GM11168 (cell line): ENCODE data around the gene AK9.

ENCODE experiments used
- in situ Hi-C: fragments of 300-500 bp; cut with MboI; formaldehyde crosslinking; loops from one replicate; pipeline ENCODE4 v1.12.0; 2022; ENCODE audit warnings: low sequenced_read_pairs; ENCODE audit not compliant: unreplicated experiment

The AK9 gene

GRCh38 chr6:109521080-109521479 is 169.9 kb downstream of the AK9 start:
- in situ Hi-C loops: loop anchor here (10.0 kb wide), 1 partner anchor 524 kb away; no protein-coding TSS in a partner anchor

DNA sequence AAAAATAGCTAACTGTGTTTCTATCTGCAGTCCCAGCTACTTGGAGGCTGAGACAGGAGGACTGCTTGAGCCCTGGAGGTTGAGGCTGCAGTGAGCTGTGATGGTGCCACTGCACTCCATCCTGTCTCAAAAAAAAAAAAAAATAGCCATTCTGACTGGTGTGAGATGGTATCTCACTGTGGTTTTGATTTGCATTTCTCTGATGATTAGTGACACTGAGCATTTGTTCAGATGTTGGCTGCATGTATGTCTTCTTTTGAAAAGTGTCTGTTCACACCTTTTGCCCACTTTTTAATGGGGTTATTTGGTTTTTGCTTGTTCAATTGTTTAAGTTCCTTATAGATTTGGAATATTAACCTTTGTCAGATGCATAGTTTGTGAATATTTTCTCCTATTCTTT is 171.4 kb downstream of the AK9 start:
- in situ Hi-C loops: loop anchor here (10.0 kb wide), 1 partner anchor 525 kb away; no protein-coding TSS in a partner anchor

DNA sequence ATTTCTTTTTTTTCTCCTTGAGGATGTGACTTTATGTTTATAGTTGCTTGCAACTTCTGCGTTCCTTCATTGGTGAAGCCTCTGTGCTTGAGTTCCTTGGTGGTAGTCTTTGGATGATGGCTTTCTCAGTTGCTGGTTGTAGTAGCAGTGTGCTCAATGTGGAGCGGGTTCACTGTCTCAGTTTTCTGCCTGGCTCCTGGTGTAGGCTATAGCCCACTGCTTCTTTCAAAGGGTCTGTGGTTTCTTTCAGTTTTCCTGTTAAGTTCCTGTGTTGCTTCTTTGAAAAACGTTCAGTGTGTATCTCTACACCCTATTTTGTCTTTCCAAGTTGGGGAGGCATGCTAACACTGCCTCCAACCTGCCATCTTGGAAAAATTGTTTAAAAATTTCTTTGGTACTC is 174.1 kb downstream of the AK9 start:
- in situ Hi-C loops: no loop called here

- in situ Hi-C loops: no loop called here
Observed at GRCh38 chr6:109515781-109516409, 175.1 kb downstream of the AK9 start.

GRCh38 chr6:109514946-109515345 is 176.1 kb downstream of the AK9 start:
- in situ Hi-C loops: no loop called here

DNA sequence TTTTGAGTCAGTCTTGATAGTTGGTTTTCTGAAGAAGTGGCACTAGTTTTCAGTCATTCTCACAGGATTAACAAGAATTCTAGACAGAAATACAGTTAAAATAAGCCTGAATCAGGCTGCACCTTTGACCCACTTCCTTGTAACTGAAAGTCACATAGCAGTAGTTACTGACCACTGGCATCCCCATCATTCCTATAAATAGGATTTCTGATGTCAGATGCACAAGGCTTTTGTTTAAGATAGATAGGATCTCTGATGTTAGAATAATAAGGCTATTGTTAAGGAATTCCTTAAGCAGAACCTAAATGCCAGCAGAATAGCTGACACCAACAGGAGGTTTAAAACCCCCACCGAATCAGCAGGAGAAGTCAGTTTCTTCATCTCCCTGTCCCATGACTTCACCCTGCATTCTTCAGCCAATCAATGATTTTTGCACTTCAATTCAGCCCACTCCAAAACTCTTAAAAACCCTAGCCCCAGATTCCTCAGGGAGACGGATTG is 177.4 kb downstream of the AK9 start:
- in situ Hi-C loops: no loop called here

GRCh38 chr6:109512271-109512817 is 178.7 kb downstream of the AK9 start:
- in situ Hi-C loops: no loop called here

DNA sequence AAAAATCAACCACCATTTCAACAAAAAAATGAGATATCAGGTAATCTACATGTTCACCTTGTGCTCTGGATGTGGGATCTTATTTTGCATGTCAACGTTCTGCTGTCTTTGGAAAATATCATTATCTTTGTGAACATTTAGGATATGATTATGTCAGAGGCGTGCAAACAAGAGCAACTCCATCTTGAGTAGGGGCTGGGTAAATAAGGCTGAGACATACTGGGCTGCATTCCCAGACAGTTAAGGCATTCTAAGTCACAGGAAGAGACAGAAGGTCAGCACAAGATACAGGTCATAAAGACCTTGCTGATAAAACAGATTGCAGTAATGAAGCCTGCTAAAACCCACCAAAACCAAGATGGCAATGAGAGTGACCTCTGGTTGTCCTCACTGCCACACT is 179.2 kb downstream of the AK9 start:
- in situ Hi-C loops: no loop called here

DNA sequence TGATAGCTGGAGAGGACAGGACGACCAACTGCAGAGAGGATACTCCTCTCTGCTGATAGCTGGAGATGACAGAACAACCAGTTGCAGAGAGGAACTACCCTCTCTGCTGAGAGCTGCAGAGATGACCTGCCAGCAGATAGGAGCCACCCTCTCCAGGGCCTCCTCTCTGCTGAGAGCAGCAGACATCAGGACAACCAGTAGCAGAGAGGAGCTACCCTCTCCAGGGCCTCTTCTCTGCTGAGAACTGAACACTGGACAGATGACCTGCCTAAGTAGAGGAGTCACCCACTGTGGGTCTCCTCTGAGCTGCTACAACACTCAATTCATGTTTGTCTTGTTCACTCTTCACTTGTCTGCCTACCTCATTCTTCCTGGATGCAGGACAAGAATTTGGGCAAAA is 180.6 kb downstream of the AK9 start:
- in situ Hi-C loops: no loop called here

DNA sequence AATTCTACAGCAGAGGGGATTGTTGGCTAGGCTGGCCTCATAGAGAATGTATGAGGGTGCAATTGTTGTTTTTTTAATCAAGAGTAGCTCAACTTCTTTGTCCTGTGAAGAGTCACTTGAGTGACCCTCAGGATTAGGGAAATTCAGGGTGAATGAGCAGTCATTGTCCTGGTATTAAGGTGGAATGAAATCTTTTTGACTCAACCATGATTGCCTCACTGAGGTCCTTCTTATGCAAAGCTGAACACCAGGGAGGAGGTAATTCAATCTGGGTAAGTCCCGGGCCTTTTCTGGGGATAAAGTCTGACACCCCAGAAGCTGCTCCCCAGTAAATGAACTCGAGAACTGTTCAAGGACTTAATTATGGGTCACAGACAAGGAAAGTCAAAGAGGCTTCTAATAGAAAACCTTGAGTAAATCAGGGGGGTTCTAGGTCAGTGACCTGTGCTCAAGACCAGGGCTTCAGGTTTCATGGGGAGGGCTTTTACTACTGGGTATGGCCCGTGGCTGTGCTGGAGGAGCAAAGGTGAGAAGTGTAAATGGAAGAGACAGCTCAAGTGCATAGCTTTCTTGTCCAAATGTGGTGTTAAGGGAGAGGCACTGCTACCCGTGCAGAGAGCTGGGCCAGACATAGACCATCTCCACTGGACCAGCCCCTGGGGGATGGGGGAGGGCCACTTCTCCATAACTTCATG is 182.7 kb downstream of the AK9 start:
- in situ Hi-C loops: no loop called here

- in situ Hi-C loops: no loop called here
Observed at GRCh38 chr6:109507490-109508072, 183.4 kb downstream of the AK9 start.

GRCh38 chr6:109506841-109507240 is 184.2 kb downstream of the AK9 start:
- in situ Hi-C loops: no loop called here

DNA sequence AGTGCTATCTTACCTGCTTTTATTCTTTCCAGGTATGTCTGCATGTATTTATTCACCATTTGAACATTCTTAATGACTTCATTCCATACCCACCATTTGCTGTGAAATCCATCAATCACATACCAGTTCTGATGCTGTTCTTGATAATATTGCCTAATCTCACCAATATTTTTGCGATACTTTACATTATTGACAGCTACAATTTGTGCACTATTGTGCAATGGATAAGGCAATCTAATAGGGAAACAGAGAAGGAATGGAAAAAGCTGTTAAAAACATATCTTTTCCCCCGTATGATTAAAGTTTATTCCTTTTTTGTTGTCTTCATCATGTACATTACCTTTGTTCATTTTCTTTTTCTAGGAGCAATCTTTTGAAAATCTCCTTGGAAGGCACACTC is 184.7 kb downstream of the AK9 start:
- in situ Hi-C loops: no loop called here

DNA sequence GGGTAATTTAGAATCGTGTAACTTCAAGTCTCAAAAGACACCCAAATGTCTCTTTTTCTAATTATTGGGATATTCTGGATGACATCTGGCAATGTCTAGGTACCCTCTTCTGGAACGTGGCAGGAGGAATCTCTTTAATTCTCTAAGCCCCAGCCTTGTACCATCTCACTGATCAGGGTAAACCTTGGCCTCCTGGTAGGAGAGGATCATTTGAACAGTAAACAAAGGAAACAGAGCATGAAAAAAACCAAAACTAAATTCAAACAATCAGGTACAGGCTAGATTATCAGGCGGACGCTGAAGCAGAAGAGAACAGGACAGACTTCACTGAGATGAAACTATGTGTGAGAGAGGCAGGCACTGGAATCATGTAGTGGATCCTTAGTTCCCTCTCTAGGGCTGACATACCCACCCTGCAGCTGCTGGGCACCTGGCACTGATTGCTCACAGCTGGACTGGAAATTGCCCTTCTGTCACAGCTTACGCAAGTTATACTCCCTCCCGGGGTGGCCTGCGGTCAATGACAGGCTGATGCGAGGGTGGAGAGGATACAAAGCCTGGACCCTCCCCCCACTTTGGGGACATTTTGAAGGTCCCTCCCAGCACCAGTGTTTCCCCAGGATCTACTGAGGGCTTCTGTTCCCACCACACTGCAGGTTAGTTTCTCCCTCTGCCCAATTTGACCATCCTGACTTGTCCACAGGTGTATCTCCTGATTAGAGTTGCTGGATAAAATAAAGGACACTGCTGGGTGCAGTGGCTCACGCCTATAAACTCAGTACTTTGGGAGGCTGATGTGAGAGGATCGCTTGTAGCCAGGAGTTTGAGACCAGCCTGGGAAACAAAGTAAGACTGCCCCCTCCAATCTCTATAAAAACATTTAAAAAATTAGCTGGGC is 187.4 kb downstream of the AK9 start:
- in situ Hi-C loops: no loop called here

DNA sequence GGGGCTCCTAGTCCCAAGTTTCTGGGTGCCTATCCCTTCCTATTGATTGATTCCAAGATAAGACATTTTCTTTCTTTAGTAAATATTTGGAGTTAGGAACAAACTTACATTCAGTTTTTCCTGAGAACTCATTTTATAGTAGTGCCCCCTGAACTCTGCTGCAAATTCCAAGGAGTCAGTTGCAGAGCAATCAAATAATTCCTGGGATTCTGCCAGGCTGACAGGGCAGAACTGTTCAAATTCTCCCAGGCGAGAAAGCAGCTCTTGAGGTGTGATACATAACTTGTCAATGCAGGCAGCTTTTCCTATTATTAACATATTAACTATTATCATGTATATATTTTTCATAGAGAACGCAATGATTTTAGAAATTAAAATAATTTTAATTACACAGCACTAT is 192.1 kb downstream of the AK9 start:
- in situ Hi-C loops: no loop called here

GRCh38 chr6:109498052-109498451 is 192.9 kb downstream of the AK9 start:
- in situ Hi-C loops: no loop called here

DNA sequence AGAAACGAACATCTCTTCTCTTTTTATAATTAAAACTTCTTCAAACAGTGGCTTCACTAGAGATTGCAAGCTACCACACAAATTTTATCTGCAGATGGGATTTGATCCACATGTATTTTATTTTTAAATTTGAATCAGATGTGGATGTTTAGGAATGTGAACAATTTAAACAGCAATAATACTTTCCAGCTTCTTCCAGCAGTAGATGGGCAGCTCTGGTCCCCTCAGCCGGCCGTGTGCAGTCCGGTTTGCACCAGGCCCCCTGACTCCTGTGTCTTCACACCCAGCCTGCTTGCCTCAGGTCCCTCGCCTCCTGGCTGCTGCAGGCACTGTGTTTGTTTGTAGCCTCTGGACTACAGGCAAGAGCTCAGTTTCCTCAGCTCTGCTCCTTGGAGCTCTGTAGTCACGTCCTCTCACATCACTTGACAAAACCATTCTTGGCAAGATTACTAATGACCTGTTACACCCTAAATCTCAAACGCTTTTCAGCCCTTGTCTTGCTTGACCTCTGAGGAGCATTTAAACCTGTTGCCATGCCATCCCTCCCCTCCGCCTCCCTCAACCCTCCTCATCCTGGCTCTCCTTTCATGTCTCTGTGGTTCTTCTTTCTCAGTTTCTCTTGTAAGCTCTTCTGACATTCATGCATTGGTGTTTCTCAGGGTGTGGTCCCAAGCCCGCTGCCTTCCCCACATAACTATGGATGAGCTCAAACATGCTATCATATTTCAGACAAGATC is 194.8 kb downstream of the AK9 start:
- in situ Hi-C loops: no loop called here

- in situ Hi-C loops: no loop called here
Observed at GRCh38 chr6:109493865-109494264, 197.1 kb downstream of the AK9 start.

DNA sequence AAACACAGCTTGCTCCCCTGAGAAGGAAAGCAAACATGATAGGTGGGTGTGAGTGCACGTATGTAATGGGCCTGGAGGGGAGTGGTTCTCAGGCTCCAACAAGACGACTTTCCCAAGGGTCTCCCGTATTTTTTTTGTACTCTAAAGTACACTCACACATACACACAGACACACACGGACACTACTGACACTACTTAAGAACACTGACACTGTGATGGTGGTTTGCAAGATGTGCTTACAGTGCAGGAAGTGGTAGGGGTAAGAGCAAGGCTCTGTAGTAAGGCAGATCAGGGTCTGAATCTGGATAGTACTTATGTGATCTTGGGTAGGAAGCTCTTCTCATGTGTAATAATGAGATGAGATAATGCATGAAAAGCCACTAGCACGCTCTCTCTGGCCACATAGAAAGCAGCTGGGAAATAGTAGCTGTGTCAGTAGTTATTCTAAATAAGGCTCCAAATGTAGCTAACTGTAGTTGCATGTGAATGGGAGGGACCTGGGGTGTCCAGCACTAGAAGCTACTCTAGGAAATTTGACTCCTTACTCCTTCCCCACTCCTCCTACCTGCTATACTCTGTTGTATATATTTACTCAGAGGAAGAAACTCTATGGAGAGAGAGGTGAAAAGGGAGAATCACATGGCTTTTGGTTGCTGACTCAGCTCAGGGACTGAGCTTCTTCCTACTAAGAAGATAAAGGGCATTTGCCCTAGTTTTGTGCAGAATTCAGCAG is 199.6 kb downstream of the AK9 start:
- in situ Hi-C loops: no loop called here
